CD8-positive, alpha-beta T cell (primary cell): ENCODE results near the gene PRDM5. TPM values are rescaled to one million over a fixed set of nuclear protein-coding genes. Genes with fewer than 3 reads are reported as not detected.

Source experiments
- total RNA-seq, 46 experiments: library from RNA in 2 of 46; stranded (reverse) in 2 of 46; gene quantifications; one replicate each; pipeline ENCODE4 v1.2.3 and lab custom pipeline; 2021 to 2026

PRDM5 gene
- total RNA-seq, 2 experiments from 2014 or later, result 0.92 to 1.1 TPM

Other genes with a start within 250 kb of the PRDM5 start
- not detected for gene NDNF, start 149.8 kb upstream of the PRDM5 start, total RNA-seq
- gene TNIP3, start 241.6 kb upstream of the PRDM5 start, total RNA-seq, result under 1 TPM; 0.62 to 1.00 TPM